HG03565 (cell line): ENCODE results near the gene RHNO1.

Experiments
- ATAC-seq: cut with Tn5 transposase; IDR thresholded peaks from one replicate; pipeline ENCODE4 v1.9.1; 2021; ENCODE audit warnings: mild to moderate bottlenecking, moderate library complexity; ENCODE audit not compliant: unreplicated experiment

The RHNO1 gene, protein sequence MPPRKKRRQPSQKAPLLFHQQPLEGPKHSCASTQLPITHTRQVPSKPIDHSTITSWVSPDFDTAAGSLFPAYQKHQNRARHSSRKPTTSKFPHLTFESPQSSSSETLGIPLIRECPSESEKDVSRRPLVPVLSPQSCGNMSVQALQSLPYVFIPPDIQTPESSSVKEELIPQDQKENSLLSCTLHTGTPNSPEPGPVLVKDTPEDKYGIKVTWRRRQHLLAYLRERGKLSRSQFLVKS

DNA sequence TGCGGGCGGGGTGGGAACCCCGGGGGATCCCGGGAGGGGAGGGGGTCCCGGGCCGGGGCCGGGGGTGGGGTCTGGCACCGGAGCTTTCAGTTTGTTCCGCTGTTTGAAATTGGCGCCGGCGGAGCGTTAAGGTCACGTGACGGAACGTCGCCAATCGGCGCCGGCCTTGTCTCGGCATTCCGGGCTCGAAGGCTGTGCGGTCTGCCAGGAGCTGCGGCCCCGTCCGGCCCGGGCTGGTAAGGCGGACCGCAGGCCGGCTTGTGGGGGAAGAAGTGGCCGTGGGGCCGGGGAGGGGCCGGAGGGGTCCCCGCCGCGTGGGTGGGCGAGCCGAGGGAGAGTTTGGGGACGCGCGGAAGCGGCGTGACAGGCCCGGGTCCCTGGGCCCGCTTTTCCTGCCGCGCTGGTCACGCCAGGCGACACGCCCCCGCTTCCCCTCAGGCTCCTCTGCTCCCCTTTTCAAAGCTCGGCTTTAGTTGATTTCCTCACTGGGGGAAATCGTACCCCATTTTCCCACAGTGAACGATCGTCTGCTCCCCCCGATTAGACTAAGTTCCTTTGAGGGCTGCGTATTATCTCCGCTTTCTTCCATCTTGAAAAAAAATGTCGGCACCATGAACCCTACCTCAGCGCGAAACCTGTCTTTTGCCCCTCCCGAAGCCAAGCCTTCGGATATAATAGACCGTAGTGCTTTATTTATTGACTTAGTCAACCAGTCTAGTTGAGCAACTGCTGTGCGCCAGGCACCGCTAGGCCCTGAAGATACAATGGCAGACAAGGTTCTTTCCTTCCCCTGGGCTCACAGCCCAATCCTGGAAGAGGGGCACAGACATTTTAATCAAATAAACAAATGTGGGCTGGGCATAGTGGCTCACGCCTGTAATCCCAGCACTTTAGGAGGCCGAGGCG, at the start of gene RHNO1, which contains the start of gene FOXM1:
Gene RHNO1 (plus strand): TSS at position 177 of the 906 bp plus-strand sequence. CDS start 8,144 bp downstream, outside the sequence.
Gene FOXM1 (minus strand): TSS at position 128 of the 906 bp plus-strand sequence. CDS start 2,696 bp downstream, outside the sequence.
- peak; percentile 66 for ATAC-seq

DNA sequence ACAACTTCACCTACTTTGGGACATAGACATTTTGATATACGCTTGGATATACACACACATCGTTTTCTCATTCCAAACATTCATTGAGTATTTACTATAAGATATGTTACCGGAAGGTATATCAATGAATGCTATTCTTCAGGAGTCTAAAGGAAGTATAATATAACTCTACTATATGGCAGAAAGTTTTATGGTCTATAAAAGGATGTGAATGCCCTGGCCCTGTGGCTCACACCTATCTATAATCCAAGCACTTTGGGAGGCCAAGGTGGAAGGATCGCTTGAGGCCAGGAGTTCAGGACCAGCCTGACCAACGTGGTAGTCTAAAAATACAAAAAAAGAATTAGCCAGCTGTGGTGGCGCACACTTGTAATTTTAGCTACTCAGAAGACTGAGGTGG, 47.7 kb upstream of the RHNO1 start:
- ATAC-seq, result no peak

DNA sequence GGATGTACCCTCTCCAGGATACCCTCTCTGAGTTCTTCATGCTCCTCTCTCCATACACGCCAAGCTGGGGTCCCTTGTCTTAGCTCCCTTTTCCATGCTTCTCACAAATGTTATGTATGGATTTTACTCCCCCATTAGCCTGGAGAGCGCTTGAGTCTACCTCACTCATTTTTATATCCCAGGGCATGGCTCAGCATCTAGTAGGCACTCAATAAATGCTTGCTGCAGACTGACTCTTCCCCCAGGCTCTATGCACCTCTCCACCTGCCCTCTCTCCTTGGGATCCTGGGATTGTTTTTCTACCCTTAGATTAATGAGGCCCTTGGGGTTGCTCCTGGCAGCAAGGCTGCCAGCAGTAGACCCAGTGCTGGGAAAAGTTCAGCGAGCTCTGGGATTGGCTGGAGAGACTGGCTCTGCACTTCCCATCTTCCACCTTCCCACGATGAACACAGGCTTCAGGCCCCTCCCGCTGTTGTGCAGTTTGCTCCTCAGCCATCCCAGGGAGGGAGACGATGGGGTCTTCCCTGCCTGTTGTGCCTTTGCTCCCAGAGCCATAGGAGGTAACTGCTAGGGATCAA, 44.4 kb upstream of the RHNO1 start:
- no peak for ATAC-seq

DNA sequence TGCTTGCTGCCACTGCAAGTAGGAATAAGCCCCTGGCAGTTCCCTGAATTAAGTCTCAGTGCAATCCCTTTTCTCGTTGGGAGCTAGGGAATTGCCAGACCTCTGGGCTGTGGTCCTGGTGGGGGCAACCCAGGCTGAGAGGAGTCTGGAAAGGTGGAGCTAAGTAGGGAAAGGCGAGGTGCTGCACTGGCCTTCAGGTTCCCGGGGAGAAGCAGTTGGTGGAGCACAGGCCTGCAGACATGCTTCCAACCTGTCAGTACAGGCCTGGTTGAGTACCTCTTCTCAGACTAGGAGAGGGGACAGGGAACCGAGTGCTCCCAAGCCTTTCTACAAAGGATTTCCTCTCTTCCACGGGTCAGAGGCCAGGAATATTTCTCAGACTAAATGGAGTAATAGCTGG, 43.7 kb upstream of the RHNO1 start:
- ATAC-seq, result no peak

DNA sequence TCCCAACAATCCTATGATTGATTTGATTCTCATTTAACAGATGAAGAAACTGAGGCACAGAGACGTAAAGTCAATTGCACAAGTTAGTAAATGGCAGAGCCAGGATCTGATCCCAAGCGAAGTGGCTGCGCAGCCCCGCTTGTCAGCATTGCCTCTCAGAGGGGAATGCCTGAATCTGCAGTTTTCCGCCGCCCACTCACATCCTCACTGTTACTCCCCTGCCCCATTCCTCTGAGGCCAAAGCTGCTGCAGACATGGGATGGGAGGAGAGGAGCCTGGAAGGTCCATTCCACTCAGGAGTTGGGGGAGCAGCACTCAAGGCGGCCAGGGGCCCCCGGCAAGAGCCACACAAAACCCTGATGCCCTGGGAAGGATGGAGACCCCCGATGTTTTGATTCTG, 43.2 kb upstream of the RHNO1 start:
- ATAC-seq, result no peak

DNA sequence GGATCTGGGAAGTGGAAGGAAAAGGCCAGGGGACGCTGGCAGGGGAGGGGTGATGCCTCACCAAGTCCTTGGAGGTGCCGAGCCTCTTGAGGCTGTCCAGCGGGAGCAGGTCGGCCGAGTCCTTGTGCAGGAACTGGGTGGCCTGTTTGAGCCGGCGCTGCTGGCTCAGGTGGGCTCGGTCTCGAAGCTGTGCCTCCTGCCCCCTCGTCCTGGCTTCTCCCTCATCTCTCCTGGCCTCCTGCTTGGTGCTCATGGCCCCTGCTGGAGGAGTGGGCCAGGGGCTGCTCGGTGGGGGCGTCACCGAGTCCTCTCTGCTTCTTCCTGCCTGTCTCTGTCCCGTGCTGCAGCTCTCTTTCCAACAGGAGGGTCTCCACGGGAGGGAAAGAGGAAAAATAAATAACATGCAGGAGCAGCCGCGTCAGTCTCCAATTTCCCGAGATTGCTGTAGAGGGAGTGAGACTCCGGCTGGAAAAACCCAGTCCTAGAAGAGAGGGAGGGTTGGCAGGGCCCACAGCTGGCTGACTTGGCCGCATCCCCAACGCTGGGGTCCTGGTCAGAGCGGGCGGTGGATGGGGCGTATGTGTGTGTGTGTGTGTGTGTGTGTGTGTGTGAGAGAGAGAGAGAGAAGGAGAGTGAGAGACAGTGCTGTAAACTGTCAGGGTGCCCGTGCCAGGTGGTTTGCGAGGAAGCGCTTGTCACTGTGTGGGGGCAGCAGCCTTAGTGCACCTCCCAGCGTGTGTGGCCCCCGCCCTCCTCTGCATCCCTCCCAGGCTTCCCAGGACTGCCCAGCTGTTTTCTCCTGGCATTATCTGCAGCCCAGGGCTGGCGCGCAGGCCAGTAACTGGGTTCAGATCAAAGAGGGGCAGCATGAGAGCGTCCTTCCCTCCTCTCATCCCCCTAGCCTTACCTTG, 42.2 kb upstream of the RHNO1 start, which contains the start of gene NRIP2:
Gene NRIP2 (minus strand): TSS at position 455 of the 911 bp plus-strand sequence. CDS start 52 bp downstream, at position 403.
- no peak for ATAC-seq

DNA sequence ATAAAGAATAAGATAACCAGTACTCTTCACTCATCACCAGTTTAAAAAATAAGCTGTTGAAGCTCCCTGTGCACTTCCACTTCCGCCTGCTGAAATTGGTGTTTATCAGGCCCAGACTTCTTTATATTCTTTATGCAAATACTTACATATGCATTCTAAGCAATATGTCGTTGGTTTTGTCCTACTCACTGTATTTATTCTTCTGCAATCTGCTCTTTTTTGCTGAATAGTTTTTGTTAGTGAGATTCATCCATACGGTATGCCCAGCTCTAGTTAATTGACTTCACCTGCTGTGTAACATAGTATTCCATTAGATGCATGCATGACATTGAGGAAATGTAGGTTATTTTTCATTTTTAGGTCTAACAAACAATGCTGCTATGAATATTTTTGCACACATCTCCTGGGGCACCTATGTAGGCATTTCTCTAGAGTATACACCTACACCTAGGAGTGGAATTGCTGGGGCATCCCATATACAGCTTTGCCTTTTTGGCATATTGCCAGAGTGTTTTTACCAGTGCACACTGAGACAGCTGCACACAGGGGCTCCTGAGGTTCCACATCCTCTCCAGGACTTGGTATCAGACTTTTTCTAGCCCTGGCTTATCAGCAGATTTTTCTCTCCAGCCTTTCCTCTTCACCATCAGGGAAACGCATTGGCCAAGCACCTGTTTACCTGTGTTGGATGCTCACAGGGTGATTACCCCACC, 41.2 kb upstream of the RHNO1 start:
- no peak for ATAC-seq

DNA sequence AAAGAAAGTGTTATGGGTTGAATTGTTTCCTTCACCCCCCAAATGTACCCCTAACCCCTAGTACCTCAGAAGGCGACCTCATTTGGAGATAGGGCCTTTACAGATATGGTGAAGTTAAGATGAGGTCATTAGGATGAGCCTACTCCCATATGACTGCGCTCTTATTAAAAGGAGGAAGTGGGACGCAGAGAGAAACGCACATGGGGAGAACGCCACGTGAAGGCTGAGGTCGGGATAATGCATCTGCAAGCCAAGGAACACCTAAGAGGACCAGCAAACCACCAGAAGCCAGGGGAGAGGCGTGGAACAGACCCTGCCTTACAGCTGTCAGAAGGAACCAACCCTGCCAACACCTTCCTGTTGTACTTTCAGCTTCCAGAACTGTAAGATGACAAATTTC, 40.4 kb upstream of the RHNO1 start:
- ATAC-seq, result no peak

DNA sequence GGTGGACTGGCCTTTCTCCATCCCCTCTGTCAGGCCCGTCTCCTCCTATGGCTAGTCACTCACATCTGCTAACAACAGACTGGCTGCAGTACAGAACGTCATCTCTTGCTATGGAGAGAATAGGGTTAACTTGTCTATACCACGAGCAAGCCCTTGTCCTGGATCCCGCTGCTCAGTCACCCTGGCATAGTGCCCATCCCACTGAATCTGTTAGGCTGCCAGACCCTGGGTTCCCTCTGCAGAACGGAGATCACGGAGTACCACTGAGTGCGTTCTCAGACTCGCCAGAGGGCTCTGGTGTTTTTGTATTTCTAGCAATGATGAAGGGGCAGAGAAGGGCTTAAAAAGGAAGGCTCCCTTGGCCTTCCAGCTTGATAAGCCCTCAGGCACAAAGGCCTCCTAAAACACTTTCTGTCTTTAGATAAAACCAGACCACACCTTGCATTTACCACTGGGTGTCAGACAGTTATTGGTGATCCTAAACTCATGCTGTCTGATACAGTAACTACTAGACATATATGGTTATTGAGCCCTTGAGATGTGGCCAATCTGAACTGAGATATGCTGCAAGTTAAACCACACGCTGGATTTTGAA, 35.9 kb upstream of the RHNO1 start:
- no peak for ATAC-seq

DNA sequence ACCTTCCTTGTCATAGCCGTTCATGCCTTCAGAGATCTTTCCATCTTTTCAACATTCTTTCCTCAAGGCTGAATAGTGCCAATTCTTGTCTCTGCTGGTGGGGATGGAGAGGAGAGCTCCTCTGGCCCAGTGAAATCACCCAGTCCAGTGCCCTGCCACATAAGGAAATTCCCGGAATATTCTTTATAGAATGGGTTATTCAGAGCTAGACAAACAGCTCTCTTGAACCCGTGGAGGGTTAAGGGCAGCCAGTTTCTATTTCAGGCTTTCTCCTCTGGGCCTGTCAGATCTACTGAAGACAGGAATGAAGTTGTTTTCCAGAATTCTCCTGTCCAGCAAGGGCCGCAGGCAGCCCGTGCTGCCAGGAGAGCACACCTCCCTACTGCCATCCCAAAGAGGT, 34.1 kb upstream of the RHNO1 start:
- ATAC-seq, result no peak

DNA sequence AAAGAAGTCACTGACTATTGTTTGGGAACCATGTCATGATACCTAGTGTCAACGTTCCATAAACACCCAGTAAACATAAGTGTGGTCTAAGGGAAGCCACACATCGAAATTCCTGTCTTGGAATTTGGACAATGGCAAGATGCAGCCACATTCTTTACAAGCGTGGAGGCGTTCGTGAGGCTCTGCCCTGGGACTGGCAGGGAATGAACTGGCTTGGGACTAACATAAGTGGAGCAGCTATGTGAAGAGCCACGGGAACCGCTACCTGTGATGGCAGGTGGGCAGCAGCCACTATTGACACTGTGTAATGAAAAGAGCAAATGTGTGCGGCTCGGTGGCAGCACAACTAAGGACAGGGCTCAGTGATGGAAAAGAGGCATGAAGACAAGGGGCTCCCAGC, 32.2 kb upstream of the RHNO1 start:
- no peak for ATAC-seq

DNA sequence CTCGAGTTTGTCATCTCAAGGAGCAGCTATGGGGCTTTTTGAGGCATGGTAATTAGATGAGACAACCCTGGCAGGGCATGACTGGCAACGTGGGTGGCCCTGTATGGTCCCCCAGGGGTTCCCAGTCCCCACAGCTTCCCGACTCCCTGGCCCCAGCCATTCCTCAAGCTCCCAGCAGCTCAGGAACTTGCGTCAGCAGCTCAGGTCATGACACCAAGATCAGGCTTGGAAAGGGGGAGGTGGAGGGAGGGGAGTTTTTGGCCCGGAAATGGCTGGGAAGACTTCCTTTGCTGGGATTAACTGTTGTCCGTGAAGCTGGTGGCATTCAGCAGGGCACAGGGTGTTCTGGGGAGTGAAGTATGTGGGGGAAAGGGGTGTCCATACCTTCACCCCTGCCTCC, 31.7 kb upstream of the RHNO1 start:
- no peak for ATAC-seq

DNA sequence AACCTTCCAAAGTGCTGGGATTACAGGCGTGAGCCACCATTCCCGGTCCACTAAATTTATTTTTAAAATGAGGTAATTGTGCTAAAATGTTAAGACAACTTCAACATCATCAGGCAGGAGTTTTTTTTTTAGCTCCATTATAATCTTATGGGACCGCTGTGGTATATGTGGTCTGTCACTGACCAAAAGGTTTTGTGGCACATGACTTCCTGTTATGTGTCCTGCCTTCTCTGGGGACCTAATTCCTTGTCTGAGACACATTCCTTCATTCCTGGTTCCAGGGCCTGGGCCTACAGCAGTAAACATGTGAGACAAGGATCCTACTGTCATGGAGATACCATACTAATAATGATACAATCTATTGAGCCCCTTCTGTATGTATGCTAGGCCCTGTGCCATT, 25.1 kb upstream of the RHNO1 start:
- ATAC-seq, result no peak

DNA sequence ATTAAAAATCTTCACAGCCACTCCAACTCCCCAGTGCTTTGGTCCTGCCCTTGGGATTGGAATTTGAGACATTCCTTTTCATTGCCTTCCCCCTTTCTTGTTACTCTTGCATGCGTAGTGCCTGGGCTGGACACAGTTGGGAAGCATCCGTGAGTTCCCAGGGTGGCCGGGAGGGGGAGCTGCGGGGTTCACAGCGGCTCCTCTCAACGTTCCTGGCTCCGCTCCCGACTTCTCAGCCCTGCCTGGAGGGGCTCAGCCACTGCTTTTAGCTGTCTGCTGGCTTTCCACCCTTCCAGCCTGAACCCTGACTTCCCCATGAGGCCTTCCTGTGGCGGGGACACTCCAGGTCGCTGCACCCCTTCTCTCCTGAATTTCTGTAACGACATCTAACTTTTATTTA, 23.4 kb upstream of the RHNO1 start:
- no peak for ATAC-seq

DNA sequence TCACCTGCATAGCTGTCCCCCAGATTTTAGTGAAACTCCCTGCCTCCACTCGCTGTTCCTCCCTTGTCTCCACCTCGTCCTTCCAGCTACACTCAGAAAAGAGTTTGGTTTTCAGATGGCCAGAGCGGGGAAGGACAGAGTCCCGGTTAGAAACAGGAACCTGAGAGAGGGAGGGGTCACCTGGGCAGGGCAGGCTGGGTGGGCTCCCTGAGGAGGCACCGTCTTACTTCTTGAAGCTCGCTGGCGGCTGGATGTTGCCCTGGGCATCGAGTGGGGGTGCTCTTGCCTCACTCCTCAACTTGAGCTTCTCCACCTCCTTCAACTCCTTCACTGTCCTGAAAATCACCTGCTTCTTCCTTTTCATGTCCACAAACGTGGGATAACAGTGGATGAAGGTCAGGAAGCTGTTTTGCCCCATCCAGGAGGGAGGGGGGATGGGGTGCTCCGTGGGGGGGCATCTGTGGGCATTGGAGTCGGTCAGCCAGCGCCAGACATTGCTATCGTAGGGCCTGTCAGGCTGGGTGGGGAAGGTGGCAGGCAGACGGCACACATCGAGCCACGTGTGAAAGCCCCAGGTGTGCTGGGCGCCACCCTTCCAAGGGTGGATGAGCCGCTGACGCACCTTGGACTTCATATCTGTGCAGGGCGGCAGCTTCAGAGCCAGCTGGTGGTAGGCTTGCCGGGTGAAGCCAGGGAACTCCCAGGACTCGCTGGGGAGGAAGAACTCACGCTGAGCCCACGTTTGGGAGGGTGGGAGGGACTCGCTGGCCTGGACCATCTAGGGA, 22.2 kb upstream of the RHNO1 start:
- no peak for ATAC-seq

DNA sequence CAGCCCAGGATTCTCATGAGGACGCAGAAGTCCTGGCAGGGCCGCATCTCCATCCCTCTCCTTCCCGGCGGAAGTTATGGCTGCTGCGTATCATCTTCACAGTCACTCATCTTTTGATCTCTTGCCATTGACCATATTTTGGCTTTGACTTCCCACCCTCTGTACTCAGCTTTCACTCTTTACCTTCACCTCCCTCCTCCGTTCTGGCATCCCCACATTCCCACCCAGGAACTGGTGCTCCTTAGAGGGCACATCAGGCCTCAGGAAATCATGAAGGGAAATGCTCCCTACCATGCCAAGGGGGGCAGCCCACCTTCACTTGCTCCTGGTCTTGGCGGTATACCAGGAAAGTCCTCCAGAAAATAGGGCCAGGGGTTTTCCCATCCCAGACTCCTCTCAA, 21.5 kb upstream of the RHNO1 start:
- ATAC-seq, result no peak

DNA sequence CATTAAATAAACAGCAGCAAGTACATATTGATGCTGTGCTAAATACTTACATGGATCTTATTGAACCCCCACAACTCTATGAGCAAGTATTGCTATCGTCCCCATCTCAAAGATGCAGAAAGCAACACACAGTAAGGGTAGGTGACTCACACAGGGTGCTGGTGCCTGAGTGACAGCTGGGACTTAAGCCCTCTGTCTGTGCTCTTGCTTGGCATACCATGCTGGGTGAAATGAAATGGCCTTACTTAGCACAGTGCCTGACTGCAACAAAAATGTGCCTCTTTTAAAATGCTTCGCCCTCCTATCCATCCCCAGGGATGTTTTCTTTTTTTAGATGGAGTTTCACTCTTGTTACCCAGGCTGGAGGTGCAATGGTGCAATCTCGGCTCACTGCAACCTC, 21.0 kb upstream of the RHNO1 start:
- no peak for ATAC-seq

DNA sequence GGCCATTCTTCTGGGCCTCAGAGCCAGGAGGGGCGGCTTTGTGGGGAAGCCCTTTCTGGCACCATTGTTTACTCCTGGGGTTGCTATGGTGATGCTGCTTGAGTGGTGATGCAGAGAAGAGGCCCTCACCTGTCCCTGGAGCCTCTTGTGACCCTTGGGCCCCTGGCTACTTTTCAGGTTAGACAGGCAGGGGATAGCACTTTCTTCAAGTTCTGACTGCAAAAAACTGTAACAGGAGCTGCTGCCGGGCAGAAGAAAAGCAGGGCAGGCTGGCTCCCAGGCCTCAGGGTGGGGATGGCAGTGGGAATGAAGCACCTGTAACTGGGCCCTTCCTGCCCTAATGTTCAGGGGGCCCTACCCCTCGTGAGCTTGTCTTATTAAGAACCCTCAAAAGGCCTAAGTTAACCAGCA, 20.0 kb upstream of the RHNO1 start, which contains the start of gene TEX52:
Gene TEX52 (minus strand): TSS at position 19 of the 411 bp plus-strand sequence. CDS start 13 bp downstream, at position 6.
- ATAC-seq, result no peak

DNA sequence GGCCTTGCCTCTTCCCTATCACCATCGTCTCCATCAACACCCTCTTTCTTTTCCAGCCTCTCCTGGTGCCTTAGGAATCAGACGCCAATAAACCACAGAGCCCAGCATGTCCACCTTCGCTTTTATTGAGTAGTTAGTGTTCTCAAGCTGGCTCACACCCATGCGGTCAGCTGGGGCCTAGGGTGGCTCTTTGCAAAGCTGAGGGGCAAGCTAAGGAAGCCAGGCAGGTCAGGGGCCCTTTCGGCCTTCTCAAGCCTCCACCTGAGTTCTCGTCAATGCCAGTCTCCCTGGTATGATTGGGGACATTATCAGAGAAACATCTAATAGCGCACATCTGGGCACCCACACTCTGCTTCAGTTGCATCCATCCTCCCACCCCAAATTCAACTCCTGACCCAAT, 19.4 kb upstream of the RHNO1 start:
- no peak for ATAC-seq
